HEK293 (cell line): Measurements from ENCODE around the gene NAGPA.

Experiments
- PBX3 ChIP-seq: sonication (generic); formaldehyde crosslinking; IDR thresholded peaks from 2 replicates; pipeline ENCODE4 v1.8.1; 2022; ENCODE audit warnings: mild to moderate bottlenecking, moderate library complexity, missing genetic modification reagents
- YY1 ChIP-seq: fragments of 450-650 bp; formaldehyde crosslinking; IDR thresholded peaks from 2 replicates; pipeline ENCODE4 v1.5.1; 2018; ENCODE audit warnings: missing biosample characterization, missing genetic modification characterization
- ZBTB21 ChIP-seq: fragments of 450-650 bp; formaldehyde crosslinking; IDR thresholded peaks from 2 replicates; pipeline ENCODE4 v1.5.1; 2017; ENCODE audit warnings: missing biosample characterization, missing genetic modification characterization
- ZNF146 ChIP-seq: fragments of 450-650 bp; formaldehyde crosslinking; IDR thresholded peaks from 2 replicates; pipeline ENCODE4 v1.5.1; 2016; ENCODE audit warnings: missing biosample characterization, missing genetic modification characterization
- ZNF391 ChIP-seq: fragments of 450-650 bp; formaldehyde crosslinking; IDR thresholded peaks from 2 replicates; pipeline ENCODE4 v1.5.1; 2016; ENCODE audit warnings: low read depth, missing biosample characterization, missing genetic modification characterization, borderline replicate concordance
- ZNF449 ChIP-seq: fragments of 450-650 bp; formaldehyde crosslinking; IDR thresholded peaks from 2 replicates; pipeline ENCODE4 v1.5.1; 2017; ENCODE audit warnings: missing biosample characterization, mild to moderate bottlenecking, missing genetic modification characterization, moderate library complexity
- TF ChIP-seq, protein P1 (sequence below): fragments of 450-650 bp; formaldehyde crosslinking; IDR thresholded peaks from 2 replicates; pipeline ENCODE4 v1.5.1; 2016; ENCODE audit warnings: missing biosample characterization, missing genetic modification characterization

GRCh38 chr16:5035909-5036227 lies 2.1 kb upstream of the NAGPA start:
- TF ChIP-seq ZBTB21 (tag by site-specific recombination) (no peak), ZNF391 (no peak), YY1 (tag by site-specific recombination) (no peak), ZNF146 (tag by site-specific recombination) (no peak), ZNF449 (no peak), PBX3 (CRISPR knock-in tag) (no peak)
- TF ChIP-seq, protein P1, sequence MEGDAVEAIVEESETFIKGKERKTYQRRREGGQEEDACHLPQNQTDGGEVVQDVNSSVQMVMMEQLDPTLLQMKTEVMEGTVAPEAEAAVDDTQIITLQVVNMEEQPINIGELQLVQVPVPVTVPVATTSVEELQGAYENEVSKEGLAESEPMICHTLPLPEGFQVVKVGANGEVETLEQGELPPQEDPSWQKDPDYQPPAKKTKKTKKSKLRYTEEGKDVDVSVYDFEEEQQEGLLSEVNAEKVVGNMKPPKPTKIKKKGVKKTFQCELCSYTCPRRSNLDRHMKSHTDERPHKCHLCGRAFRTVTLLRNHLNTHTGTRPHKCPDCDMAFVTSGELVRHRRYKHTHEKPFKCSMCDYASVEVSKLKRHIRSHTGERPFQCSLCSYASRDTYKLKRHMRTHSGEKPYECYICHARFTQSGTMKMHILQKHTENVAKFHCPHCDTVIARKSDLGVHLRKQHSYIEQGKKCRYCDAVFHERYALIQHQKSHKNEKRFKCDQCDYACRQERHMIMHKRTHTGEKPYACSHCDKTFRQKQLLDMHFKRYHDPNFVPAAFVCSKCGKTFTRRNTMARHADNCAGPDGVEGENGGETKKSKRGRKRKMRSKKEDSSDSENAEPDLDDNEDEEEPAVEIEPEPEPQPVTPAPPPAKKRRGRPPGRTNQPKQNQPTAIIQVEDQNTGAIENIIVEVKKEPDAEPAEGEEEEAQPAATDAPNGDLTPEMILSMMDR (tag by site-specific recombination) = no peak
